SU-DHL-6 (cell line): ENCODE data around the gene KCTD19.

Experiments
- EZH2phosphoT487 ChIP-seq: fragments of 200-600 bp; sonication (generic), shearing (Covaris generic); conservative IDR thresholded peaks from 2 replicates; pipeline ENCODE4 v1.6.1; 2018; ENCODE audit warnings: mild to moderate bottlenecking, antibody characterized with exemption, low read length, moderate library complexity, mixed read lengths
- TF ChIP-seq, protein P1 (sequence below): fragments of 200-600 bp; sonication (generic); IDR thresholded peaks from one replicate; pipeline ENCODE4 v1.5.1; 2017; ENCODE audit warnings: antibody characterized with exemption, mild to moderate bottlenecking, low read length, moderate library complexity; ENCODE audit not compliant: insufficient read depth, poor library complexity, severe bottlenecking

DNA sequence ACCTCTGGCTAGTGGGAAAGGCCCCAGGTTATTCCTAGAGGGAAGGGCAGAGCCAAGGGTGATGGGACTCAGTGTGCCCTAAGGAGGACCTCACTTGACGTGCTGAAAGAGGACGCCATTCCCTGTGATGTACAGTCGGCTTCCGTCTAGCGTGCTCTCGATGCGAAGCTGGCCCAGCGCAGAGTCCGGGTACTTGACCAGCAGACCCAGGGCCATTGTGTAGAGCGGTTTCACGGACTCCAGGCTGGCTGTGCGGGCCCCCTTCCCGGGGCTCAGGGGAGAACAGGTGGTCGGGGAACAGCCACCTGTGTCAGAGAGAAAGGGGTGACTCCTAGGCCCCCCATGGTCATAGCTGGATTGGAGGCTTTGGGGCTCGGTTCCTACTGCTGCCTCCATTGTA, 27.3 kb downstream of the KCTD19 start:
- TF ChIP-seq, protein P1, sequence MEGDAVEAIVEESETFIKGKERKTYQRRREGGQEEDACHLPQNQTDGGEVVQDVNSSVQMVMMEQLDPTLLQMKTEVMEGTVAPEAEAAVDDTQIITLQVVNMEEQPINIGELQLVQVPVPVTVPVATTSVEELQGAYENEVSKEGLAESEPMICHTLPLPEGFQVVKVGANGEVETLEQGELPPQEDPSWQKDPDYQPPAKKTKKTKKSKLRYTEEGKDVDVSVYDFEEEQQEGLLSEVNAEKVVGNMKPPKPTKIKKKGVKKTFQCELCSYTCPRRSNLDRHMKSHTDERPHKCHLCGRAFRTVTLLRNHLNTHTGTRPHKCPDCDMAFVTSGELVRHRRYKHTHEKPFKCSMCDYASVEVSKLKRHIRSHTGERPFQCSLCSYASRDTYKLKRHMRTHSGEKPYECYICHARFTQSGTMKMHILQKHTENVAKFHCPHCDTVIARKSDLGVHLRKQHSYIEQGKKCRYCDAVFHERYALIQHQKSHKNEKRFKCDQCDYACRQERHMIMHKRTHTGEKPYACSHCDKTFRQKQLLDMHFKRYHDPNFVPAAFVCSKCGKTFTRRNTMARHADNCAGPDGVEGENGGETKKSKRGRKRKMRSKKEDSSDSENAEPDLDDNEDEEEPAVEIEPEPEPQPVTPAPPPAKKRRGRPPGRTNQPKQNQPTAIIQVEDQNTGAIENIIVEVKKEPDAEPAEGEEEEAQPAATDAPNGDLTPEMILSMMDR = no peak
- no peak for TF ChIP-seq EZH2phosphoT487
